IMR-90 (cell line): ENCODE results near the gene PPP1R3D. TPM values are rescaled to one million over a fixed set of nuclear protein-coding genes. Genes with fewer than 3 reads are reported as not detected.

Source experiments
- ATAC-seq: fragments of 200-7000 bp; cut with Tn5 transposase; 2 replicates; pipeline ENCODE4 v1.9.1; 2020; ENCODE audit warnings: low read depth, mild to moderate bottlenecking, moderate library complexity
- BruUV-seq: library from RNA; stranded (reverse); fragments of 400-500 nt; replicated peaks from 2 replicates; lab custom pipeline; 2021; lab: Mats Ljungman, UMichigan
- CTCF ChIA-PET: fragments of 300-600 bp; formaldehyde crosslinking; extraction: SDS; loops from one replicate; lab custom pipeline; 2021; ENCODE audit warnings: antibody characterized with exemption; lab: Yijun Ruan, JAX
- POLR2A ChIA-PET: fragments of 300-600 bp; sonication (Branson Sonifier 250); formaldehyde crosslinking; loops from one replicate; lab custom pipeline; 2022; ENCODE audit warnings: antibody characterized with exemption; ENCODE audit not compliant: unreplicated experiment; lab: Charles Lee
- DNase-seq: peaks from one replicate; pipeline ENCODE4 v3.0.0; 2013
- H2AFZ ChIP-seq: replicated peaks from 2 replicates; pipeline ENCODE3; 2013; ENCODE audit warnings: low read length, mild to moderate bottlenecking; ENCODE audit not compliant: poor library complexity
- H2AK5ac ChIP-seq: 2 replicates; pipeline ENCODE4 v1.6.1; 2013; ENCODE audit warnings: low read depth, low read length, inconsistent platforms
- H2AK9ac ChIP-seq: replicated peaks from 2 replicates; pipeline ENCODE3; 2013; ENCODE audit warnings: mild to moderate bottlenecking, low read depth, low read length, moderate library complexity; ENCODE audit not compliant: poor library complexity
- H2BK120ac ChIP-seq: 2 replicates; pipeline ENCODE4 v1.6.1; 2013; ENCODE audit warnings: low read depth, low read length, inconsistent platforms
- H2BK15ac ChIP-seq: 3 replicates; pipeline ENCODE4 v1.6.1; 2013; ENCODE audit warnings: low read depth, low read length, inconsistent platforms
- H2BK20ac ChIP-seq: 2 replicates; pipeline ENCODE4 v1.6.1; 2013; ENCODE audit warnings: low read depth, mild to moderate bottlenecking, inconsistent platforms, low read length, moderate library complexity
- H2BK5ac ChIP-seq: 2 replicates; pipeline ENCODE4 v1.6.1; 2013; ENCODE audit warnings: mild to moderate bottlenecking, low read depth, low read length, inconsistent platforms; ENCODE audit not compliant: poor library complexity, severe bottlenecking
- H3K14ac ChIP-seq: replicated peaks from 2 replicates; pipeline ENCODE4 v1.6.1; 2013; ENCODE audit warnings: low read depth, low read length, inconsistent platforms
- H3K18ac ChIP-seq: 2 replicates; pipeline ENCODE4 v1.6.1; 2013; ENCODE audit warnings: low read depth, low read length, control low read depth
- H3K23ac ChIP-seq: 2 replicates; pipeline ENCODE4 v1.6.1; 2013; ENCODE audit warnings: low read depth, low read length, inconsistent platforms
- H3K27ac ChIP-seq: 2 replicates; pipeline ENCODE4 v1.5.1; 2013; ENCODE audit warnings: mild to moderate bottlenecking, control low read depth, low read length; ENCODE audit not compliant: insufficient read depth
- H3K27me3 ChIP-seq: 2 replicates; pipeline ENCODE4 v1.6.1; 2013; ENCODE audit warnings: low read length; ENCODE audit not compliant: control insufficient read depth, insufficient read depth
- H3K36me3 ChIP-seq: 2 replicates; pipeline ENCODE4 v1.6.1; 2013; ENCODE audit warnings: low read length, mixed read lengths; ENCODE audit not compliant: control insufficient read depth, insufficient read depth
- H3K4ac ChIP-seq: 2 replicates; pipeline ENCODE4 v1.6.1; 2013; ENCODE audit warnings: low read depth, low read length, inconsistent platforms
- H3K4me1 ChIP-seq: 2 replicates; pipeline ENCODE4 v1.6.1; 2013; ENCODE audit warnings: low read length, mixed read lengths; ENCODE audit not compliant: control insufficient read depth, insufficient read depth
- H3K4me2 ChIP-seq: 2 replicates; pipeline ENCODE4 v1.6.1; 2013; ENCODE audit warnings: low read depth, mild to moderate bottlenecking, control low read depth, low read length, moderate library complexity
- H3K4me3 ChIP-seq: 2 replicates; pipeline ENCODE4 v1.5.1; 2013; ENCODE audit warnings: low read depth, mild to moderate bottlenecking, control low read depth, low read length, moderate library complexity; ENCODE audit not compliant: insufficient read depth
- H3K56ac ChIP-seq: 2 replicates; pipeline ENCODE4 v1.6.1; 2013; ENCODE audit warnings: low read length, inconsistent platforms; ENCODE audit not compliant: insufficient read depth; ENCODE audit errors: extremely low read depth
- H3K79me1 ChIP-seq, 2 experiments: 2 replicates each; pipeline ENCODE4 v1.6.1; 2013; ENCODE audit warnings: low read length in 2 of 2, inconsistent platforms in 1 of 2, low read depth in 1 of 2
- H3K9ac ChIP-seq: 2 replicates; pipeline ENCODE4 v1.6.1; 2013; ENCODE audit warnings: low read depth, low read length, control low read depth
- H3K9me1 ChIP-seq: 2 replicates; pipeline ENCODE4 v1.6.1; 2013; ENCODE audit warnings: low read length, inconsistent platforms; ENCODE audit not compliant: insufficient read depth
- H3K9me3 ChIP-seq: 2 replicates; pipeline ENCODE4 v1.6.1; 2013; ENCODE audit warnings: low read length; ENCODE audit not compliant: control insufficient read depth, insufficient read depth
- H4K20me1 ChIP-seq: 2 replicates; pipeline ENCODE4 v1.6.1; 2013; ENCODE audit warnings: low read length, inconsistent platforms; ENCODE audit not compliant: insufficient read depth
- H4K5ac ChIP-seq: 2 replicates; pipeline ENCODE4 v1.6.1; 2013; ENCODE audit warnings: mild to moderate bottlenecking, low read depth, low read length, control low read depth
- H4K8ac ChIP-seq, 2 experiments: 2 replicates each; pipeline ENCODE4 v1.6.1; 2013; ENCODE audit warnings: low read depth in 2 of 2, low read length in 2 of 2, control low read depth in 1 of 2, inconsistent platforms in 1 of 2
- H4K91ac ChIP-seq: 2 replicates; pipeline ENCODE4 v1.6.1; 2013; ENCODE audit warnings: low read depth, low read length, inconsistent platforms; ENCODE audit not compliant: insufficient read depth
- NFE2L2 ChIP-seq: fragments of 150-350 bp; IDR thresholded peaks from 2 replicates; pipeline ENCODE4 v1.6.1; 2016; ENCODE audit warnings: low read depth, mild to moderate bottlenecking, low read length
- POLR2A ChIP-seq: IDR thresholded peaks from 2 replicates; pipeline ENCODE4 v1.6.1; 2012; ENCODE audit warnings: mild to moderate bottlenecking, low read depth, low read length
- RCOR1 ChIP-seq: IDR thresholded peaks from 2 replicates; pipeline ENCODE4 v1.6.1; 2012; ENCODE audit warnings: mild to moderate bottlenecking, low read length, improper control_type of control experiment; ENCODE audit not compliant: insufficient replicate concordance
- SMC3 ChIP-seq: fragments of 150-350 bp; IDR thresholded peaks from 2 replicates; pipeline ENCODE4 v1.6.1; 2016; ENCODE audit warnings: low read depth, mild to moderate bottlenecking, antibody characterized with exemption, low read length, moderate library complexity
- WGBS, 2 experiments: methylation state at CpG; one replicate each; pipeline versions ENCODE4 v1.1.5 to v1.1.7; 2013; ENCODE audit warnings: missing lambda C conversion rate in 2 of 2; ENCODE audit not compliant: insufficient read length in 1 of 2; ENCODE audit errors: extremely low coverage in 2 of 2; 5-methylcytosine and 5-hydroxymethylcytosine counted together
- dilution Hi-C: fragments of 300-500 bp; cut with HindIII; formaldehyde crosslinking; loops from one replicate; pipeline ENCODE4 v1.14.3; 2018; ENCODE audit warnings: low sequenced_read_pairs; ENCODE audit not compliant: unreplicated experiment
- in situ Hi-C: fragments of 300-500 bp; cut with MboI; formaldehyde crosslinking; loops from 3 replicates; pipeline ENCODE4 v1.14.3; 2019; ENCODE audit warnings: low sequenced_read_pairs, inconsistent platforms, mixed read lengths
- intact Hi-C: fragments of 100-400 bp; cut with micrococcal nuclease; formaldehyde crosslinking; loops from 2 replicates; pipeline ENCODE4 v1.10.0; 2022
- polyA plus RNA-seq, 3 experiments: library from polyadenylated mRNA; depleted of rRNA; stranded (reverse); fragments of >200 nt; gene quantifications; 2 replicates each; pipeline ENCODE4 v1.2.3, GENCODE V29; 2012; ENCODE audit warnings: low replicate concordance in 1 of 3
- total RNA-seq: library from RNA; depleted of rRNA; stranded (reverse); fragments of >200 nt; gene quantifications from 2 replicates; pipeline ENCODE4 v1.2.3, GENCODE V29; 2012
- TF ChIP-seq, protein P1 (sequence below): fragments of 150-350 bp; IDR thresholded peaks from 2 replicates; pipeline ENCODE4 v1.6.1; 2016; ENCODE audit warnings: low read depth, mild to moderate bottlenecking, low read length, moderate library complexity, borderline replicate concordance

The PPP1R3D gene
- total and polyA plus RNA-seq, 2 of the 4 experiments (the other 2 are of a cell fraction) = 1.6 to 2.7 TPM

DNA sequence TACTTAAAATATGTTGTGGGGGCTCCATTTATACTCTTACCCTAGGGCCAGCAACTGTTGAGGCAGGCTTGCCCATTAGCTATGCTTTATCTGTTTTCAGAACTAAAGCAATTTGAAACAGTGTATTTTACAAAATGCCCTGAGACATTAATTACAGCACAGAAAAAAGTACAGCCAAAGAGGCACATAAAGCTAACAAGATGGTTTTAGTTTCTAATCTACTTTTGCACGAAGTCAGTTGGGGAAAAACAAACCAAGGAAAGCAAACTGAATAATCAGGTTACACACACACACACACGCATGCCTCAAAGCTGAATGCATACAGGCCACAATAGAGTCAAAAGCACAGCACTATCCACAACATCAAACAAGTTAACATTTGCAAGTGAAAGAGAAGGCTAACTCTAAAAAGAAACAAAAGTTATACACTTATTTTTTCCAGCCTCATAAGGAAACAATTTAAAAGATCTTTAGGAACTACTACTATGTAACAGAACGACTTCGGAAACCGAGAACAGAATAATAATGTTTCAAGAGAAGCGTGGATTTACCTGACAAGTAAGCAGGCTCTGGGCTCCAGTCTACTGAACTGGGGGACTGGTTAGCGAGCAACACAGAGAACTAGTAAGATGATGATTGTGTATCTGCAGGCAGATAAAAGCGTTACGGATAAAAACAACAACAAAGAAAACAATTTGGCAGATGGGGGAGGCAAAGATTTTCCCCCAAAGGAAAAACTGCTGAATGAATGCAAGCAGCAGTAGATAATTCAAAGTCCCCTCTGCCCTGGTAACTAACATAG, 8.4 kb downstream of the PPP1R3D start:
- Histone ChIP-seq H2BK120ac (no peak overlapping the region), H3K36me3 (no peaks in the 10 kb centered on the region), H2BK15ac (no peak overlapping the region), H3K14ac (no peak overlapping the region), H3K4ac (no peak overlapping the region), H2AK5ac (no peak overlapping the region), H2BK20ac (no peak overlapping the region), H3K4me3 (no peak overlapping the region), H3K27me3 (no peaks in the 10 kb centered on the region), H3K4me2 (no peak overlapping the region), H2AK9ac (no peak overlapping the region), H3K27ac (no peak overlapping the region), H4K91ac (no peak overlapping the region), H2AFZ (no peak overlapping the region), H3K18ac (no peak overlapping the region), H3K79me1 (no peaks in the 10 kb centered on the region), H3K9me1 (no peaks in the 10 kb centered on the region), H3K4me1 (no peaks in the 10 kb centered on the region), H3K56ac (no peak overlapping the region), H3K9me3 (no peaks in the 10 kb centered on the region), H4K5ac (no peak overlapping the region), H2BK5ac (no peak overlapping the region), H4K20me1 (no peaks in the 10 kb centered on the region), H3K9ac (no peak overlapping the region), H4K8ac (no peak overlapping the region), H3K23ac (no peak overlapping the region)
- no TSS peak for BruUV-seq
- no peak for DNase-seq
- intact Hi-C loops (no loop called here), dilution Hi-C loops (no loop called here), in situ Hi-C loops (no loop called here)
- ATAC-seq = no peak
- no CpG with 5 or more reads among the region's 9 CpGs for whole genome bisulfite sequencing, 2 experiments
- CTCF ChIA-PET = no interaction called here
- no peak for TF ChIP-seq RCOR1
- TF ChIP-seq SMC3 = no peak
- no peak for TF ChIP-seq NFE2L2
- TF ChIP-seq, protein P1, sequence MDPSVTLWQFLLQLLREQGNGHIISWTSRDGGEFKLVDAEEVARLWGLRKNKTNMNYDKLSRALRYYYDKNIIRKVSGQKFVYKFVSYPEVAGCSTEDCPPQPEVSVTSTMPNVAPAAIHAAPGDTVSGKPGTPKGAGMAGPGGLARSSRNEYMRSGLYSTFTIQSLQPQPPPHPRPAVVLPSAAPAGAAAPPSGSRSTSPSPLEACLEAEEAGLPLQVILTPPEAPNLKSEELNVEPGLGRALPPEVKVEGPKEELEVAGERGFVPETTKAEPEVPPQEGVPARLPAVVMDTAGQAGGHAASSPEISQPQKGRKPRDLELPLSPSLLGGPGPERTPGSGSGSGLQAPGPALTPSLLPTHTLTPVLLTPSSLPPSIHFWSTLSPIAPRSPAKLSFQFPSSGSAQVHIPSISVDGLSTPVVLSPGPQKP = no peak
- no peak for TF ChIP-seq POLR2A
- POLR2A ChIA-PET = no interaction called here
